SHP77 treated with DMSO at 0.1 percent for 48 hours (cell line): Measurements from ENCODE around the gene EFNA3.

Experiments used
- DNase-seq: peaks from one replicate; lab custom pipeline; 2025; lab: John Stamatoyannopoulos, UW

Gene EFNA3

DNA sequence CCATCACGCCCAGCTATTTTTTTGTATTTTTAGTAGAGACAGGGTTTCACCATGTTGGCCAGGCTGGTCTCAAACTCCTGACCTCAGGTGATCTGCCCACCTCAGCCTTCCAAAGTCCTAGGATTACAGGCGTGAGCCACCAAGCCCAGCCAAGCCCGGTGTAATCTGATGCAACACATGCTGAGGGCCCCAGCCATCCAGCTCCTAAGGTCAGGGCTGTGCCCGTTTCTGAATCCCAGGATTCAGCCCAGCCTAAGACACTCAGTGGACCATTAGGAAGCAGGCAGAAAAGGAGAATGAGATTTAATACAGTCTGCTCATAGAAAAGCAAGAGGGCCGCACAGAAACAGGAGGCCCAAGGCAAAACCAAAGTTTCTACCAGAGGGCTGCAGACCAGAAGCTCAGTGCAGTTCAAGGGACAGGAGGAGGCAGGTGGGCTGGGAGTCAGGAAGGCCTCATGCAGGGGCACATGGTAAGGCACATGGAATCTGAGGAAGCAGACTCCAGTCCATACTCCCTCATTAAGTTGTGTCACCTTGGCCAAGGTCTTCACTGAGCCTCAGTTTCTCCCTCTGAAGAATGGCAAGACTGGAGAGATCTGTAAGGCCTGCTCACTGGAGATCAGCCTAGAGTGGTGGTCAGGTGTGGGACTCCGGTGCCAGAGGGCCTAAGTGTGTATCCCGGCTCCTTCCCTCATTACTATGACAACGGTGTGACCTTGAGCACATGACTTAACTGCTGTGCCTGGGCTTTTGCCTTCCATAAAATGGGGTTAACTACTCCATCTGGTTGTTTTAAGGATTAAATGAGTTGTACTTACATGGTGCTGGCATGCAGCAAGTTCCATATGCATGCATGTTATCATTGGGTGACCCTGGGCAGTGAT, 29.9 kb upstream of the EFNA3 start:
- DNase-seq: no peak

DNA sequence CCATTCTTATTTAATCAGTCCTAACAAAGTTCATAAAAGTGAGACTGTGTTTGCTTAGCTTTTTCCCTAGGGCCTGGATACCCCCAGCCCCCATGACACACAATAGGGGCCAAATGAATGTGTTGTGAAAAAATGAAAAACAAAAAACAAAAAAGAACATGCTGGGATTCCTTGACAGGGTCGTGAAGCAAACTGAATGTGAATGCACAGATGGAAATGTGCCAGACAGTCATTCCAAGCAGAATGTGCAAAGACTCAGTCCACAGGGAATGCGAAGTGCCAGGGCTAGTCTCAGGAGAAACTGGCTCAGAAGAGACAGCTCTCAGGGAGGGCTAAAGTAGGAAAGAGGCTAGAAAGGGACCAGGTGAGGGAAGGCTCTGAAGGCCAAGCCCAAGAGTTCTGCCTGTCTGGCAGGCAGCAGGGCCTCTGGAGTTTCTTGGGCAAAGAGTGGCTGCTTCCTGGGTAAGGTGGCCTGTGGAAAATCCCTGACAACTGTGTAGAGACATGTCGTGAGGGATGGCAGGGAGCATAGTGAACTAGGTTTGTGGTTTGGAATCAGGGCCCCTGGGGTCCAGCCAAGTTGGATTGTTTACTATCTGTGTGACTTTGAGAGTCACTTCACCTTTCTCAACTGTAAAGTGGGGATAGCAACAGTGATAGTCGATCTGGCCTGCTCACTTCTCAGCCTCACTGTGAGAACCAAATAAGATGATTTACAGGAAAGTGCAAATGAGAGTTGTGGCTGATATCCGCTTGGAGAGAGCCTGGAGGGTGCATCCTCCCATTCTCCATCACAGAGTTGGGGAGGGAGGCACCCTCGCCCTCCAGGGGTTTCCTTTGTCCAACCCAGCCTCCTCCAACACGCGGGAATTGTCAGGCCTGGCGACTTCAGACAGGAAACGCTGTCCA, 28.7 kb upstream of the EFNA3 start:
- no peak for DNase-seq

GRCh38 chr1:155050560-155051341, 27.9 kb upstream of the EFNA3 start, which contains the start of gene ADAM15:
ADAM15 (plus strand) TSS chr1:155051316; CDS start chr1:155051387, 71 bp downstream.
- DNase-seq: peak; percentile 94

DNA sequence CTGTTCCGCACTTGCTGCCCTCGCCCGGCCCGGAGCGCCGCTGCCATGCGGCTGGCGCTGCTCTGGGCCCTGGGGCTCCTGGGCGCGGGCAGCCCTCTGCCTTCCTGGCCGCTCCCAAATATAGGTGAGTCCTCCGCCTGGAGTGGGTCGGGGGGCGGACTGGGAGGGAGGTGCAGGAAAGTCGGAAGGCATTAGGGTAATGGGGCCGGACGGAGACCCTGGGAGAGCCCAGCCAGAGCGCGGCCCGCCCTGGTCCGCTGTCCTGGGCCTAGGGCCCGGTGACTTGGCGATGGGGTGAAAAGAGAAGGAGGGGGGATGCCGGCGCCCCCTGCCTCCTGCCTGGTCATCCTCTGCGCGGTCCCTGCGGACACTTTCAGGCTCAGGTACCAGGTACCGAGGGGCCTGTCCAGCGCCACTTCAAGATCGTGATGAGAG, 27.3 kb upstream of the EFNA3 start:
- DNase-seq: no peak

- no peak for DNase-seq
These were observed 26.7 kb upstream of the EFNA3 start for GRCh38 chr1:155051777-155052398.

- DNase-seq: no peak
These were observed 25.9 kb upstream of the EFNA3 start for GRCh38 chr1:155052439-155053395.

DNA sequence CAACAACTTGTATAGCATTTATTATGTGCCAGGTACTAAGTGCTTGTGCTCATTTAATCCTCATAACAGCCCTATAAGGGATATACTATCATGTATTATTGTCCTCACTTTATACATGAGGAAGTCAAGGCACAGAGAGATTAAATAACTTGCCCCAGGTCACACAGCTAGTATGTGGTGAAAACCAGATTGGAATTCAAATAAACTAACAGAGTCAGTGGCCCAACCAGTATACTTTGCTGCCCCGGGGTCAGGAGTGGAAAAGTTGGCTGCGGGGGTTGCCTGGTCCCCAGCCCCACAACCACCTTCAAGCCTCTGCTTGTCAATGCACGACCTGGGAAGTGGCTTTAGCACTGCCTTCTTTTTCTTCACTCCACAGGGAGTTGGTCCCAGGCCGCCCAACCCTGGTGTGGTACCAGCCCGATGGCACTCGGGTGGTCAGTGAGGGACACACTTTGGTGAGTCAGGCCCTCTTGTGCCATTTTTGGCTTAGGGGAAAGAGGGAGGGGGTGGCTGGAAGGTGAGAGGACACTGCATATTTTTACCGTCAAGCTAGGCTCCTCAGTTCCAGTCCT, 25.0 kb upstream of the EFNA3 start:
- no peak for DNase-seq

DNA sequence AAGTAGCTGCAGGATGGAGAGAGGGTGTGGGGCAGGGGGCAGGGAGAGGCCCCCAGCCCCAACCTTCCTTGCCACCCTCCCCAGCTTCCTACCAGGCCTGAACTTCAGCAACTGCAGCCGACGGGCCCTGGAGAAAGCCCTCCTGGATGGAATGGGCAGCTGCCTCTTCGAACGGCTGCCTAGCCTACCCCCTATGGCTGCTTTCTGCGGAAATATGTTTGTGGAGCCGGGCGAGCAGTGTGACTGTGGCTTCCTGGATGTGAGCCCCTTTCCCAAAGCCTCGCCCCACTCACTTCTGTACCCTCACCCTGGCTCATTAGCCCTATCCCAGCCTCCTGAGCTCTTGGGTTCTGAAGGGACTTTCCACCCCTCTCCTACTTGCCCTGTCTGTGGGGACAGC, 21.5 kb upstream of the EFNA3 start:
- DNase-seq: no peak

GRCh38 chr1:155057788-155058211, 20.8 kb upstream of the EFNA3 start:
- DNase-seq: no peak

DNA sequence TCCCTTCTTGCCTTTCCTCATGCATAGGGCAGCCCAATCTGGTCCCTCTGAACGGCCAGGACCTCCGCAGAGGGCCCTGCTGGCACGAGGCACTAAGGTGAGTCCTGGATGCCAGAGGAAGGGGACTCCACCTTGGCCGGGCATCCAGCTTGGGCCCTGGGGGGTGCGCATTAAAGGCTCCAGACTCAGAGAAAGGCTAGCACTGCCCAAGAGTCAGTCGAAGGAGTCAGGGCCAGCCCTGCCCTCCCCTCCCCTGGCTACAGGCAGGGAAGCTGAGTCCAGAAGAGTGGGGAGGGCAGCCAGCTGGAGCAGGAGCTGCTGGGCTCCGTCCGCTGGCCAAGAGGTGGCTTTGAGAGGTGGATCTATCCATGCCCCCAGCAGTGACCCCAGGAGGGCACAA, 17.9 kb upstream of the EFNA3 start:
- no peak for DNase-seq

- peak; percentile 83 for DNase-seq
These were observed 17.1 kb upstream of the EFNA3 start for GRCh38 chr1:155061381-155062150.

DNA sequence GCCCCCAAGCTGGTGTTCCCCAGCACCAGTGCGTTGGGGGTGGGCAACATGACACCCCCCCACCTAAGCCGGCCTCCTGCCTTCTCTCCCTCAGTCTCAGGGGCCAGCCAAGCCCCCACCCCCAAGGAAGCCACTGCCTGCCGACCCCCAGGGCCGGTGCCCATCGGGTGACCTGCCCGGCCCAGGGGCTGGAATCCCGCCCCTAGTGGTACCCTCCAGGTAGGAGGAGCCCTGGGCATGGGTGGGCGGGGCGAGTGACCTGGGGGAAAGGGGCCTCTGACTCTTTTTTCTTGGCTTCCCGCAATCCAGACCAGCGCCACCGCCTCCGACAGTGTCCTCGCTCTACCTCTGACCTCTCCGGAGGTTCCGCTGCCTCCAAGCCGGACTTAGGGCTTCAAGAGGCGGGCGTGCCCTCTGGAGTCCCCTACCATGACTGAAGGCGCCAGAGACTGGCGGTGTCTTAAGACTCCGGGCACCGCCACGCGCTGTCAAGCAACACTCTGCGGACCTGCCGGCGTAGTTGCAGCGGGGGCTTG, 16.4 kb upstream of the EFNA3 start:
- DNase-seq: no peak

DNA sequence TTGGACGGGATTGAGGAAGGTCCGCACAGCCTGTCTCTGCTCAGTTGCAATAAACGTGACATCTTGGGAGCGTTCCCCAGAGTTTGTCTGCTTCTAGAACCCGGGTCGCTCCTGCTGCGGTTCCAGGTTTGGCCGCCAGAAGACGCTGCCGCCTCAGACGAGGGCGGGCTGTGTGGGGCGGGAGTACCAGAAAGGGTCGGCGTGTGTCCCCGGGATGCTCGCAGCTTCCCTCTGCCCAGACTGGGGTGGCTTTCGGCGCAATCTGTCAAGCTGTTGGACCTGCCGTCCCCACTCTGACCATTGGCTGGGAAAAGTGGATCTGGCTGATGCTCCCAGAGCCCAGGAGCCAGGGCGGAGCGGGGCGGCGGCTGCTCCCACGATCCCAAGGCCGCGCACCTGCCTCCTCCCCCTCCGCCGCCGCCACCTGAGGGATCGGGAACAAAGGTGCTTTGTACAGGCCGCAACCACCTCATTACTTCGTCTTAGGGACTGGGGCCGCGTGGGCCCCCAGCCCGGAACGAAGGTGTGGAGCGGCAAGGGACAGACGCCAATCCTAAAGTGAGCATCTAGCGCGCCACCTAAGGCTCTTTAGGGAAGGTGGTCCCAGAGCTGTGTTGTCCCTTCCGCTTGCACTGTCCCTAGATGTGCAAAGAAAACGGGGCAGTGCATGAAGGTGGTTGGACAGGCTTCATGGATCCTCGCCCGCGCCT, 15.8 kb upstream of the EFNA3 start:
- no peak for DNase-seq

DNA sequence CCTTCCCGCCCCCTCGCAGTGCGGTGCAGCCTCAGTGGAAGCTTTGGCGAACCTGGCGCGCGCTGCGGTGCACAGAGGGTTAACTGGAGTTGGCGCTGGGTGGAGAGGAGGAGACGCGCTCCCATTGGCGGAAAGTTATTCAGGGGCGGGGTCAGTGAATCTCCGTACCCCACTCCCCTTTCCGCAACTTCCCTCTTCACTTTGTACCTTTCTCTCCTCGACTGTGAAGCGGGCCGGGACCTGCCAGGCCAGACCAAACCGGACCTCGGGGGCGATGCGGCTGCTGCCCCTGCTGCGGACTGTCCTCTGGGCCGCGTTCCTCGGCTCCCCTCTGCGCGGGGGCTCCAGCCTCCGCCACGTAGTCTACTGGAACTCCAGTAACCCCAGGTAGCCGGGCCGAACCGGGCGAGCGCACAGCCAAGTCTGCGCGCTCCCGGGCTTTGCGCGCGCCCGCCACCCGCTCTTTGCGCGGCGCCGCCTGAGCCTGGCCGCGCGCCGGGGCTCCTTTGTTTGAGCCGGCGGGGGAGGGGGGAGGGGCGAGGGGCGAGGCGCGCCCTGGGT, 15.0 kb upstream of the EFNA3 start, which contains the start of gene EFNA4:
EFNA4 (plus strand) TSS at position 191 of the 561 bp plus-strand sequence; CDS start at position 275, 84 bp downstream.
- peak; percentile 51 for DNase-seq

DNA sequence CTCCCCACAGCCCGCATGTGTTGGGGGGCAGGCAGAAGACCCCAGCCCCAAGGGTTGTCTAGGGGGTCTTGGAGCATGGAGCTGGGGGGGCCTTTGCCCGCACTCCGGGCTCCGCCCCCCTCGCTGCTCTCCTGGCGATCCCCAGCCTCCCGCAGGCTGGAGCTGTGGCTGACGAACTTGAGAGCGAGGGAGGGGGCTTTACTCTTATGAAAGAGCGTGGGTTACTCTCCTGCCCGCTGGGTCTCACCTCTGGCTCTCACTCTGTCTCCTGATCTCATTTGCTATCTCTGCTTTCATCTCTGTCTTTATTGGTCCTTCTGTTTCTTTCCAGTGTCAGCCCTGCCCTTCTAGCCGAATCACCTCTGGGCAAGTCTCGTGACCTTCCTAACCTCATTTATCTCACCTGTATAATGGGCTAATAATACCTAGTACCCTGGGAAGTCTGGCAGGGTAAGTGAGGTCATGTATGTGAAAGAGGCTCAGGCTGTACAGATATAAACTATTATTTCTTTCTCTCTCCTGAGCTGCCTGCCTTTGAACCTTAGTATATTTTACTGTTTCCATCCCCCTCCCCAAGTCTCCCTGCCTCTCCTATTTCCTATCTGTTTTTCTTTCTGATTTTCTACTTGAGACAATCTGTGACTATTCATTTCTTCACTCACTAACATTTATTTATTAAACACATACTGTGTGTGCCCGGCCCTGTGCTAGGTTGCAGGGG, 14.4 kb upstream of the EFNA3 start:
- DNase-seq: no peak

DNA sequence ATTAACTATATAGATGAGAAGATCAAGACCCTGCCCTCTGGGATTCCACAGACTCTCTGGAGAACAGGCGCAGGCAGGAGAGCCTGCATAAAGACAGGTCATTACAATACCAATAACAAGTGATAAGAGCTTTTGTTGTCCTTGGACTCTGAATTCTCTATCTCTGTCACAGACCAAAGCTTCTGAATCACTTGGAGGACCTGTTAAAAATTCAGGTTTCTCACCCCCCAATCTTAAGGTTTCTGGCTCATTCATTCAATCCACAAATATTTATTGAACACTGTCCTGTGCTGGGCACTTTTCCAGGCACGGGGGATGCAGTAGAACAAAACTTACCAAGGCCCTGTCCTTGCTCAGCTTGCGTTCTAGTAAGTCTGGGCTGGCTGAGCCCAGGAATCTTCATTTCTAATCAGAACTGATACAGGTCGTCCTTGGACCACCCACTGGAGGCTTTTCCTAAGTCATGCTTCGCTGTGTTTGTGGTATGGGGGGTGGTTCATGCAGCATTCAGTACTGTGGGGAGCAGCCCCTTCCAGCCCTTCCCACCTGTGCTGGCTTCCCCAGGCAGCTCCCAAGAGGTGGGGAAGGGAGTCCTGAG, 13.7 kb upstream of the EFNA3 start:
- DNase-seq: no peak

DNA sequence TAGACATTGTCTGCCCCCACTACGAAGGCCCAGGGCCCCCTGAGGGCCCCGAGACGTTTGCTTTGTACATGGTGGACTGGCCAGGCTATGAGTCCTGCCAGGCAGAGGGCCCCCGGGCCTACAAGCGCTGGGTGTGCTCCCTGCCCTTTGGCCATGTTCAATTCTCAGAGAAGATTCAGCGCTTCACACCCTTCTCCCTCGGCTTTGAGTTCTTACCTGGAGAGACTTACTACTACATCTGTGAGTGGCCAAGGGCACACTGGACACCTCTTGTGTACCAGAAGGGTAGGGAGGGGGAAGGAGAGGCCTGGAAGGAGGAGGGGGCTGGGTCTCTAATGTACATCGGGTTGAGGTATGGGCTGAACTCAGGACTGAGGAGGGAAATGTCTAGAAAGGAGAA, 11.9 kb upstream of the EFNA3 start:
- DNase-seq: no peak
